Right atrium auricular region (tissue), 2 donors: ENCODE measurements around the gene POP7. TPM values are rescaled to one million over a fixed set of nuclear protein-coding genes. Genes with fewer than 3 reads are reported as not detected.

ENCODE experiments used
- DNase-seq: peaks from one replicate; pipeline ENCODE4 v3.0.0-alpha.2; 2019; ENCODE audit warnings: low spot score
- H3K27ac ChIP-seq, 2 donors: fragments of 200-600 bp; sonication (generic); 1 replicate in 1 of 2; 2 replicates in 1 of 2; pipeline ENCODE4 v1.5.1; 2016 to 2019
- H3K27me3 ChIP-seq, 2 donors: fragments of 200-600 bp; sonication (generic); one replicate each; pipeline versions ENCODE4 v1.5.1 to v1.6.0; 2017 to 2019
- H3K36me3 ChIP-seq: fragments of 200-600 bp; sonication (generic); one replicate; pipeline ENCODE4 v1.5.1; 2016
- H3K4me1 ChIP-seq, 2 donors: fragments of 200-600 bp; sonication (generic); one replicate each; pipeline versions ENCODE4 v1.5.1 to v1.6.0; 2017 to 2019
- H3K4me3 ChIP-seq, 2 donors: fragments of 200-600 bp; sonication (generic); 1 replicate in 1 of 2; 2 replicates in 1 of 2; pipeline ENCODE4 v1.5.1; 2017 to 2019; ENCODE audit warnings: mild to moderate bottlenecking in 1 of 2, moderate library complexity in 1 of 2
- H3K9me3 ChIP-seq, 2 donors: fragments of 200-600 bp; sonication (generic); one replicate each; pipeline ENCODE4 v1.5.1; 2019
- CTCF ChIP-seq, 2 donors: fragments of 200-600 bp; sonication (generic); IDR thresholded peaks; one replicate each; pipeline ENCODE4 v1.5.1; 2019; ENCODE audit warnings: antibody characterized with exemption in 2 of 2
- total RNA-seq, 2 donors: library from RNA; depleted of rRNA; stranded (reverse); fragments of >200 nt; gene quantifications; one replicate each; pipeline ENCODE4 v1.1.0, GENCODE V29; 2016

The POP7 gene
- total RNA-seq, 2 donors from 2014 or later: 19.1 to 28.7 TPM

GRCh38 chr7:100675105-100675451, 30.8 kb upstream of the POP7 start:
- no peak for TF ChIP-seq CTCF (IDR thresholded peaks at IDR 0.05)
- no peaks in the 10 kb centered on the region for H3K27me3 ChIP-seq

GRCh38 chr7:100675581-100676350, 30.2 kb upstream of the POP7 start:
- Histone ChIP-seq H3K4me1 (peaks cover 0 to 42% of the 10 kb centered on the region in 2 donors), H3K4me3 (peak overlapping the region; percentile 97 to 99), H3K9me3 (no peaks in the 10 kb centered on the region), H3K36me3 (peaks cover 39% of the 10 kb centered on the region), H3K27ac (peak overlapping the region; percentile 99), H3K27me3 (no peaks in the 10 kb centered on the region)
- peak; percentile 85 for DNase-seq
- TF ChIP-seq CTCF (IDR thresholded peaks at IDR 0.05): no peak

More at GRCh38 chr7:100675105-100675451, 30.8 kb upstream of the POP7 start:
- Histone ChIP-seq H3K9me3 (no peaks in the 10 kb centered on the region), H3K4me1 (peaks cover 0 to 42% of the 10 kb centered on the region in 2 donors), H3K4me3 (peak overlapping the region; percentile 97 to 99), H3K27ac (peak overlapping the region; percentile 99), H3K36me3 (peaks cover 38% of the 10 kb centered on the region)
- no peak for DNase-seq

- TF ChIP-seq CTCF (IDR thresholded peaks at IDR 0.05): no peak
- DNase-seq: no peak
- H3K27me3 ChIP-seq: no peaks in the 10 kb centered on the region
- peak overlapping the region; percentile 99 for H3K27ac ChIP-seq
- H3K9me3 ChIP-seq: no peaks in the 10 kb centered on the region
- peaks cover 48% of the 10 kb centered on the region for H3K36me3 ChIP-seq
- H3K4me1 ChIP-seq: peaks cover 0 to 42% of the 10 kb centered on the region in 2 donors
- peak overlapping the region; percentile 97 to 99 for H3K4me3 ChIP-seq
These were observed 29.2 kb upstream of the POP7 start for GRCh38 chr7:100676501-100677306.

- peaks cover 57% of the 10 kb centered on the region for H3K36me3 ChIP-seq
These were observed 28.3 kb upstream of the POP7 start for GRCh38 chr7:100677308-100678267.

More at GRCh38 chr7:100677308-100678267, 28.3 kb upstream of the POP7 start:
- Histone ChIP-seq H3K4me3 (no peak overlapping the region), H3K27me3 (no peaks in the 10 kb centered on the region), H3K4me1 (peaks cover 0 to 42% of the 10 kb centered on the region in 2 donors), H3K27ac (peak overlapping the region in 1 of 2 donors; percentile 99), H3K9me3 (no peaks in the 10 kb centered on the region)
- TF ChIP-seq CTCF (IDR thresholded peaks at IDR 0.05): no peak
- no peak for DNase-seq
